Endometrium (tissue), 2 donors: ENCODE results near the gene GRIK4.
"Not testable (repeated sequence)": the region's sequence is repeated elsewhere in the genome, so short reads cannot be mapped to it uniquely, and the experiment has no call there.

ENCODE experiments used
- FAIRE-seq: peaks from 2 replicates; lab custom pipeline; 2012; peaks lifted over from hg19 to GRCh38; lab: Jason Lieb, UNC
- donor health status: control.
- donor health status: control.

GRIK4 gene

DNA sequence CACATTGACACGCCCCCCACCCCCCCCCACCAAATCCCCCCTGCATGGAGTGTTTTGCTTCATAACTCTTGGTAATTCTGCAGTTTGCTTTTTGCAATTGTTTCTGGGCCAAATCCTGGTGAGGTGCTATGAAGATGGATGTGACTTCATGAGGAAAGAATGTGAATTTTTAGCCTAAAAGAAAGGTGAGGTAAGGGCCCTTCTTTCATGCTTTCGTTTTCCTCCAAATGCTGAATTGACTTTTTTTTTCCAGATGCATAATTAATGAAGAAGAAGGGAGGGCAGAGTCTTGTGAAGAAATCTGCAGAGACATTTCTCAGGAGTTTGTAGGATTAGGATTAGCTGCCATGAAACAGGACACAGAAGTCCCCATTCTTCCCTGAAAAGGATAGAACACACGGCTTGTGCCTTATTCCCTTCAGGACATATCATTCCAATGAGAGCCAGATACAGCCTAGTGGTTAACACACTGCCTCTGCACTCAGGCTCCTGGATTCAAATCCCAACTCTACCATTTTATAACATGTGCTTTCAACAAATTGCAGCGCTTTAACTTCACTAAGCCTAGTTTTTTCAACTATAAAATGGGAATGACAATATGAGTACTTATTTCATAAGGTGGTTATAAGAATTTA, 492.8 kb downstream of the GRIK4 start:
- no peak for FAIRE-seq

DNA sequence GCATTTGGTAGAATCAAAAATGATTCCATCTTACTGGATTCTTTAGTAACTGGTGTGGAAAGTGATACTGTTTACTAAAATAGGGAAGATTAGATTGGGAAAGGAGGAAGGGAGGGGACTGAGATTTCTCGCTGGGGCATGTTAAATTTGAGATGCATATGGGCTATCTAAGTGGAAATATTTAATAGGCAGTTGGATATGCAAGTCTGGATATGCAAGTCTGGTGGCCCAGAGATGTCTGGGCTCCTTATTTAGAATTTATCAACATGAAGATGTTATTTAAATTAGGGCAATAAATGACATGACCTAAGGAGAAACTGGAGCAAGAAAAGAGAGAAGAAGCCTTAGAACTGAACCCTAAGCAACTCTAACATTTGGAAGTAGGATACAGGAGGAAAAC, 495.4 kb downstream of the GRIK4 start:
- no peak for FAIRE-seq

DNA sequence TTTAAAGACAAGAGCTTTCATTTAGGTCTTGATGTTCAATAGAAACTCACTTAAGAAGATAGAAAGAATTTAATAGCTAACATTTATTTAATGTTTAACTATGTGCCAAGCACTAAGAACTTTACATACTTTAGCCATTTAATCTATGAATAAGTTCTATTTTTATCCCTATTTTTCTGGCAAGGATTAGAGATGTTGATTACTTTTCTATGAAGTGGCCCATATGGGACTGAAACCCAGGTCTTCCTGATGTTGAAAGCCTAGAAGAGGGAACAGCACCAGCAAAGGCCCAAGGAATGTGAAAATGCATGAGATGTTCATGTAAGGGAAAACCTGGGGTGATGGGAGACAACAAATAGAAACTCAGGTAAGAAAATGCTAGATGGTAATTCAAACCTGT, 497.0 kb downstream of the GRIK4 start:
- no peak for FAIRE-seq

DNA sequence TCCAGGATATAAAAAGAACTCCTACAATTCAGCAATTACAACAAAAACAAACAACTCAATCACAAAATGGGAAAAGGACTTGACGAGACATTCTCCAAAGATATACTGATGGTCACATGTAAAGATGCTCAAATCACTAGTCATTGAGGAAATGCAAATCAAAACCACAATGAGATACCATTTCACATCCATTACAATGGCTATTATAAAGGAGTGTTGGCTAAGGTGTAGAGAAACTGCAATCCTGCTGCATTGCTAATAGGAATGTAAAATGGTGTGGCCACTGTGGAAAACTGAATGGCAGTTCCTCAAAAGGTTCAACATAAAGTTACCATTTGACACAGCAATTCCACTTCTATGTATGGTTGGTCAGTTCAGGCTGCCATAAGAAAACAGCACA, 500.5 kb downstream of the GRIK4 start:
- no peak for FAIRE-seq

GRCh38 chr11:121018746-121019145, 507.2 kb downstream of the GRIK4 start:
- FAIRE-seq, result no peak

DNA sequence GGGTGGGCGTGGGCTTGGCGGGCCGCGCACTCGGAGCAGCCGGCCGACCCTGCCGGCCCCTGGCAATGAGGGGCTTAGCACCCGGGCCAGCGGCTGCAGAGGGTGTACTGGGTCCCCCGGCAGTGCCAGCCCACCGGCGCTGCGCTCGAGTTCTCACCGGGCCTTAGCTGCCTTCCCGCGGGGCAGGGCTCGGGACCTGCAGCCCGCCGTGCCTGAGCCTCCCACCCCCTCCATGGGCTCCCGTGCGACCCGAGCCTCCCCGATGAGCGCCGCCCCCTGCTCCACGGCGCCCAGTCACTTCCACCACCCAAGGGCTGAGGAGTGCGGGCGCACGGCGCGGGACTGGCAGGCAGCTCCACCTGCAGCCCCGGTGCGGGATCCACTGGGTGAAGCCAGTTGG, 510.2 kb downstream of the GRIK4 start:
- not testable (repeated sequence) for FAIRE-seq

DNA sequence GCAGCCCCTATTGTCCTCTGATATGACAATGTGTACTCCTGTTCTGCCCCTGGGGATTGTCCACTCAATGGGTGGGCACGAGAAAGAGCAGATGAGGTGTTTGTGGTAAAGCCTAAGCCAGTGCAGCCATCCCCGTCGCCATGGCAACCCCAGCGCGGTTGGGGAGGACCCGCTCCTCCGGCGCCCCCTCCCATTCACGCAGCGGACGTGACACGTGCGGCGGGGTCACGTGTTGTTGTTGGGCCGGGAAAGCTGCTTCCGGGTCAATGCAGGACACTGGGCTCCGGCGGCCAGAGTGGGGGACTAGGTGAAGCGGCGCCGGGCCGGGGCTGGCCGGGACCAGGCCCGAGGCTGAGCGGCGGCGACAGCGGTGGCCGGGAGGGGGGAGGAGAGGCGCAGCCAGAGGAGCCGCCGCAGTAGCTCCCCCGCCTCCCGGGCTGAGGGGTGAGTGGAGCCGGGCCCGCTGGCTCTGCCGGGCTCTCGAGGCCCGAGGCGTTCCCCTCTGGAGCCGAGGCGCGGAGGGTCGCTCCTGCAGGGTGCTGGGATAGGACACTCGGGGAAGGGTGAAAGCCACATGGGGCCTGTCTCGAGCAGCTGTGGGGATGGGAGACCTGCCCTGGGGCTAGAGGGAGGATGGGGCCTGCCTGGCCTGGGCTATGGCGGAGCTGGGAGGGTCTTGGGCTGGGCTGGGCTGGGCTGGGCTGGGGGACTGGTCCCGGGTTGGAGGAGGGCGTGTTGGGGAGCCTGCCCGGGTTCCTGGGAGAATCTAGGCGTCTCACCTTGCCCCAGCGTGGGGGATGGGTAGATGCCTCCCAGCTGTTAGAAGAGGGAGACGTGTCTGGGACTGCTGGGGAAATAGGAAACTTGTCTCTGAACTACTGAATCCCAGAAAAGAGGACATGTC, 512.6 kb downstream of the GRIK4 start, which contains the start of gene TBCEL:
TBCEL (plus strand) TSS at position 255 of the 904 bp plus-strand sequence. CDS start 21,589 bp downstream, outside the sequence.
- FAIRE-seq, result no peak

DNA sequence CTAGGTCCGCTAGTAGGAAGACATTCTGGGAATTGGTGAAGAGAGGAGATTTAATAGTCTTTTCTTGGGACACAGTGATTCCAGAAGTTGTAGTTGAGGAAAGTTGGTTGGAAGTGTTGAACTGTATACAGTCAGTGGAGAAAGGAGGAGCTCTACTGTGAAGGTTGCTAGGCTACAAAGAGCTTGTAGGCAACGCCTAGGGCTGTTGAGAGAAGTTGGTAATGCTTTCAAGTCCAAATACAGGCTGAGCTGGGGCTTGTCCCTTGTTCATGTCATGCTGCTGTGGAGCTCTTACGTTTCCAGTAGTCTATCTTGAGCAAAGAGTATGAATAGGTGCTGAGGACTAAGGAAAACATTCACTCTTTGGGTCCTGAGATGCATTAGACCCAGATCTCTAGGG, 513.4 kb downstream of the GRIK4 start:
- no peak for FAIRE-seq

DNA sequence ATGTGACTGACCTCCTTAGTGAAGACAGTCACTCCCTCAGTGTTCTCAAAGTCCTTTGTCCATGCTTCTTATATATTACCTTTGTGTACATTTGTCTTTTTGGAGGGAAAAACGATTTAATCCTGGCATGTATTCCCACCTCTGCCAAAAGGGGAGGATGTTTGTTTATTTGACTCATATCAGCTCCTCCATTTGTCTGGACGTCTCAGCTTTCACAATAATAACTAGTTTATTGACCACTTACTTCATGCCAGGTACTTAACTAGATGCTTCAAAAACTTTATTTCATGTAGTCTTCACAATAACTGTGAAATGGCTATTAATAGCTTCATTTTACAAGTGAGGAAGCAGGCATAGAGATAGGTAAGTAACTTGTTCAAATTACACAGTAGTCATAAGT, 517.6 kb downstream of the GRIK4 start:
- FAIRE-seq, result no peak

DNA sequence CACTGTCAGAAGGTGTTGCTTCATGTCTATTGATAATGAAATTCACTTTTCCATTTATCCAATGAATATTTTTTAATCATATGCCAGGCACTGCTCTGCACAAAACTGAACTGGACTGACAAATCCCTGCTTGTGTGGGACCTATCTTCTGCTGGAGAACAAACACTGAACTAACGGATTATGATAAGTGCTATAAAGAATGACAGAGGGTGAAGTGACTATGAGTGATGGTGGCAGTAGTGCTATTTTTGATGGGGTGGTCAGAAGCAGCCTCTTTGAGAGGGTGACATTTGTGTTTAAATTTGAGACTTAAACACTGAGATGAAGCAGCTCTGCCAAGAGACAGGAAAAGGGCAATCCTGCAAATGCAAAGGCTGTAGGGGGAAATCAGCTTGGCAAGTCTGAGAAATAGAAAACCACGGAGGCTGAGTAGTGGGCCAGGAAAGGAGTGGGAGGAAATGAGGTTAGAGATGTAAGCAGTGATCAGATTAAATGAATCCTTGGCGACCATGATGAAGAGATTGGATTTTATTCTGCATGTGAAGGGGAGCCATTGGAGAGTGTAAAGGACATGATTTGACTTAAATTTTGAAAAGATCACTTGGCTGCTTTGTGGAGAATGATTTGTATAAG, 518.4 kb downstream of the GRIK4 start:
- FAIRE-seq, result no peak

DNA sequence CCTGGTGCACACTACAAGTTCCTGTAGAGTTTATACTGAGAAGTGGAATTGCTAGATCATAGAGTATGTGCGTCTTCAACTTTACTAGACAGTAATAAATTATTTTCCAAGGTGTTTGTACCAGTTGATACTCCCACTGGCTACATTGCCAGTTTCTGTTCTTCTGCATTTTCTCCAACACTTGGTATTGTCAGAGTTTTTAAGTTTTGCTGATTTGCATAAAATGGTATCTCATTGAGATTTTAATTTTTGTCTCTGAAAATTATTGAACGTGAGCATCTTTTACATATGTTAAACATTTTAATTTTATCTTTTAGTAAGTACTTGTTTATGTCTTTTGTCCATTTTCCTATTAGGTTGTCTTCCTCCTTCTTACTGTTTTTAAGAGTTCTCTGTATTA, 519.6 kb downstream of the GRIK4 start:
- FAIRE-seq, result no peak

DNA sequence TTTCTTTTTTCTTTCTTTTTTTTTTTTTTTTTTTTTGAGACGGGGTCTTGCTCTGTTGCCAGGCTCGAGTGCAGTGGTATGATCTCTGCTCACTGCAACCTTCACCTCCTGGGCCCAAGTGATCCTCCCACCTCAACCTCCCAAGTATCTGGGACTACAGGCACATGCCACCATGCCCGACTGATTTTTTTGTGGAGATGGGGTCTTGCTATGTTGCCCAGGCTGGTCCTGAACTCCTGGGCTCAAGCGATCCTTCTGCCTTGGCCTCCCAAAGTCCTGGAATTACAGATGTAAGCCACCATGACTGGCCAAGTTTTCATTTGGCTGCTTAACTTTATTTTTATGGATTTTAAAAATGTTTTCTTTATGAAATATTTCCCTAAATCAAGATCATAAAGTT, 520.1 kb downstream of the GRIK4 start:
- FAIRE-seq, result not testable (repeated sequence)

DNA sequence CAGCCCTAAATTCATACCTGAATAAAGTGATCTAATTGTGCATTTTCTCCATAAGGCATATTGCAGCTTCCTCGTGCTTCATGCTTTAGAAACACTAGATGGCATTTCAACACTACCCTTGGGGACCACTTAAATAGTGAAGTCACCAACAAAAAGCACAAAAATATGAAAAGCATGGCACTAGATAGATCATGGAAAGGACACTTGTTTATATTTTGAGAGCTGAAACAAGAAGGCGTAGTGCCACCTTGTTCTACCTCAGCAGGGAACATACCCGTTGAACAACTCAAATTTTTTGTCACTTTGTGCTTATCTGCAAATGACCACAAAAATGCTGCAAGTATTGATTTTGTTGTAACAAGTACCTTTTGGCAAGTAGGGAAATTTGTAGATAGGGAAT, 521.0 kb downstream of the GRIK4 start:
- no peak for FAIRE-seq

DNA sequence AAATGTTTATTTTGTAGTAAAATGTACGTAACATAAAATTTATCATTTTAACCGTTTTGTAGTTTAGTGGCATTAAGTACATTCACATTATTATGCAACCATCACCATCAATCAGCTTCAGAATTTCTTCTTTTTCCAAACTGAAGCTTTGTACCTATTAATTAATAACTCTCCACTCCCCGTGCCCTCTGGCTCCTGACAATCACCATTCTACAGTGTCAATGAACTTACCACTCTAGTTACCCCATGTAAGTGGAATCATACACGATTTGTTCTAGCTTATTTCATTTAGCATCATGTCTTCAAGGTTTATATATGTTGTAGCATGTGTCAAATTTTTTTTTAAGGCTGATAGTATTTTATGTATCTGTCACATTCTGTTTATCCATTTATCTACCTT, 522.1 kb downstream of the GRIK4 start:
- no peak for FAIRE-seq

GRCh38 chr11:121035169-121035755, 523.7 kb downstream of the GRIK4 start:
- FAIRE-seq, result no peak

DNA sequence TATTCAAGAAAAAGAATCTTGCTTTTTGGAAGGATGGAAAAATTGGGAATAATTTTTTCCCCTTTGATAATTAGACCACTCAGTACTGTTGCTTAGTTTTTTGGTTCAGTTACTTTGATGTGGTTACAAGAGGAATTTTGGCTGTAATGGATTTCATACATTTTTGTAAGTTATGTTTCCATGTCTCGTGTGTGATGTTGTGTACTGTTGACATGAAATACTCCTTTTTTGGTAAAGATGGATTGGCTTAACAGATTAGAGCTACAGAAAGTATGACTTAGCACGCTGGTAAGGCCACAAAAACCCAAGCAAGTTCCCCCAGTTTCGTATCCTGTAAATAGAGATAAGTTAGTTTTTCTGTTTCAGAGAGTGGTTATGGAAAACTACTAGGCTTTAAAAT, 524.2 kb downstream of the GRIK4 start:
- FAIRE-seq, result no peak

GRCh38 chr11:121037016-121037415, 525.5 kb downstream of the GRIK4 start:
- FAIRE-seq, result no peak
